Loucy (cell line): ENCODE data around the gene RBBP5.

Source experiments
- H2AFZ ChIP-seq: fragments of 200-600 bp; sonication (generic); 2 replicates; pipeline ENCODE4 v1.6.0; 2016; ENCODE audit warnings: antibody characterized with exemption, mild to moderate bottlenecking, low read length, moderate library complexity
- H3F3A ChIP-seq: fragments of 200-600 bp; 2 replicates; pipeline ENCODE4 v1.6.0; 2016; ENCODE audit warnings: antibody characterized with exemption, low read depth, mild to moderate bottlenecking
- H3K27me3 ChIP-seq: fragments of 200-600 bp; sonication (generic); 2 replicates; pipeline ENCODE4 v1.6.1; 2014; ENCODE audit warnings: low read length, mild to moderate bottlenecking; ENCODE audit not compliant: insufficient read depth, poor library complexity, severe bottlenecking
- H3K36me3 ChIP-seq: fragments of 200-600 bp; sonication (generic); 2 replicates; pipeline ENCODE4 v1.6.1; 2016; ENCODE audit warnings: low read length; ENCODE audit not compliant: insufficient read depth
- H3K4me1 ChIP-seq: fragments of 200-600 bp; sonication (generic); 2 replicates; pipeline ENCODE4 v1.5.1; 2014; ENCODE audit warnings: low read length, mild to moderate bottlenecking; ENCODE audit not compliant: insufficient read depth, poor library complexity, severe bottlenecking
- H3K4me2 ChIP-seq: fragments of 200-600 bp; sonication (generic); 2 replicates; pipeline ENCODE4 v1.6.0; 2014; ENCODE audit warnings: antibody characterized with exemption, low read length, low read depth, mild to moderate bottlenecking; ENCODE audit not compliant: poor library complexity, severe bottlenecking
- H3K4me3 ChIP-seq: fragments of 200-600 bp; sonication (generic); 2 replicates; pipeline ENCODE4 v1.5.1; 2014; ENCODE audit warnings: low read length, mild to moderate bottlenecking, mixed read lengths; ENCODE audit not compliant: poor library complexity, severe bottlenecking
- H3K79me2 ChIP-seq: fragments of 200-600 bp; sonication (generic); 2 replicates; pipeline ENCODE4 v1.6.1; 2014; ENCODE audit warnings: low read length; ENCODE audit not compliant: insufficient read depth
- H3K9ac ChIP-seq: fragments of 200-600 bp; sonication (generic); 2 replicates; pipeline ENCODE4 v1.6.0; 2014; ENCODE audit warnings: mild to moderate bottlenecking, low read depth, low read length, moderate library complexity; ENCODE audit not compliant: poor library complexity, severe bottlenecking
- H3K9me2 ChIP-seq: fragments of 200-600 bp; sonication (generic); replicated peaks from 2 replicates; pipeline ENCODE4 v1.6.1; 2016; ENCODE audit warnings: low read depth, low read length, mixed read lengths
- H3K9me3 ChIP-seq: fragments of 200-600 bp; sonication (generic); 2 replicates; pipeline ENCODE4 v1.6.1; 2014; ENCODE audit warnings: mild to moderate bottlenecking, antibody characterized with exemption, low read length, low read depth; ENCODE audit not compliant: insufficient read depth
- H4K20me1 ChIP-seq: fragments of 200-600 bp; sonication (generic); 2 replicates; pipeline ENCODE4 v1.6.0; 2014; ENCODE audit warnings: antibody characterized with exemption, low read length, mild to moderate bottlenecking; ENCODE audit not compliant: insufficient read depth, poor library complexity, severe bottlenecking
- EZH2phosphoT487 ChIP-seq: fragments of 200-600 bp; IDR thresholded peaks from 2 replicates; pipeline ENCODE4 v1.6.1; 2018; ENCODE audit warnings: antibody characterized with exemption, mild to moderate bottlenecking, moderate library complexity, borderline replicate concordance
- TF ChIP-seq, protein P1 (sequence below): fragments of 200-600 bp; sonication (generic); conservative IDR thresholded peaks from 2 replicates; pipeline ENCODE4 v1.5.1; 2014; ENCODE audit warnings: mild to moderate bottlenecking, antibody characterized with exemption, low read length

The RBBP5 gene

DNA sequence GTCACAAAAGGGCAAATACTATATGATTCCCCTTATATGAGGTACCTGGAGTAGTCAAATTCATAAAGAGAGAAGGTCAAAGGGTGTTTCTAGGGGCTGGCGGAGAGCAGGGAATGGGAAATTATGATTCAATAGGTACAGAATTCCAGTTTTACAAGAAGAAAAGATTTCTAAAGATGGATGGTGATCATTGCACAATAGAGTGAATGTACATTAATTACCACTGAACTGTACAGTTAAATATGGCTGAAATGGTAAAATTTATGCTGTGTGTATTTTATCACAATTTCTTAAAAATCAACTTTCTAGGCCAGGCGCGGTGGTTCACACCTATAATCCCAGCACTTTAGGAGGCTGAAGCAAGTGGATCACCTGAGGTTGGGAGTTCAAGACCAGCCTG, 19.4 kb downstream of the RBBP5 start:
- Histone ChIP-seq H3F3A (no peaks in the 10 kb centered on the region), H3K9me3 (no peaks in the 10 kb centered on the region), H3K9me2 (no peaks in the 10 kb centered on the region), H3K4me1 (no peaks in the 10 kb centered on the region), H2AFZ (no peak overlapping the region), H3K4me3 (no peak overlapping the region), H3K79me2 (no peaks in the 10 kb centered on the region; the same call in 1 of the 2 replicates), H3K4me2 (no peak overlapping the region), H3K27me3 (no peaks in the 10 kb centered on the region), H3K36me3 (peaks cover 86% of the 10 kb centered on the region), H3K9ac (no peak overlapping the region), H4K20me1 (no peaks in the 10 kb centered on the region)
- TF ChIP-seq, protein P1, sequence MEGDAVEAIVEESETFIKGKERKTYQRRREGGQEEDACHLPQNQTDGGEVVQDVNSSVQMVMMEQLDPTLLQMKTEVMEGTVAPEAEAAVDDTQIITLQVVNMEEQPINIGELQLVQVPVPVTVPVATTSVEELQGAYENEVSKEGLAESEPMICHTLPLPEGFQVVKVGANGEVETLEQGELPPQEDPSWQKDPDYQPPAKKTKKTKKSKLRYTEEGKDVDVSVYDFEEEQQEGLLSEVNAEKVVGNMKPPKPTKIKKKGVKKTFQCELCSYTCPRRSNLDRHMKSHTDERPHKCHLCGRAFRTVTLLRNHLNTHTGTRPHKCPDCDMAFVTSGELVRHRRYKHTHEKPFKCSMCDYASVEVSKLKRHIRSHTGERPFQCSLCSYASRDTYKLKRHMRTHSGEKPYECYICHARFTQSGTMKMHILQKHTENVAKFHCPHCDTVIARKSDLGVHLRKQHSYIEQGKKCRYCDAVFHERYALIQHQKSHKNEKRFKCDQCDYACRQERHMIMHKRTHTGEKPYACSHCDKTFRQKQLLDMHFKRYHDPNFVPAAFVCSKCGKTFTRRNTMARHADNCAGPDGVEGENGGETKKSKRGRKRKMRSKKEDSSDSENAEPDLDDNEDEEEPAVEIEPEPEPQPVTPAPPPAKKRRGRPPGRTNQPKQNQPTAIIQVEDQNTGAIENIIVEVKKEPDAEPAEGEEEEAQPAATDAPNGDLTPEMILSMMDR, result no peak
- TF ChIP-seq EZH2phosphoT487, result no peak

DNA sequence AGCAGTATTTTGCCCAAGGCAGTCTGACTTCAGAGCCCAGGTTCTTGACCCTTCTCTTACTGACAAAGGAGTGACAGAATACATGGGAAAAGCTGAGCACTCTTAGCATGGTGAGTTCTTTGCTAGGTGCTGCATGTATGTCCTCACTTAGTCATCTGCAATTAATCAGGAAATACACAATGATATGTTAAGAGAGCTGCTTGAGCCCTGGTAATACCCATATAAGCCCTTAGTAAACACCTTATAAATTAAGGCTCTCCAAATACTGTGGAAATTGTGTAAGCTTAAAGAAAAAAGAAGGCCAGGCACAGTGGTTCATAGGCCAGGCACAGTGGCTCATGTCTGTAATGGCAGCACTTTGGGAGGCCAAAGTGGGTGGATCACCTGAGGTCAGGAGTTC, 23.5 kb downstream of the RBBP5 start:
- no peaks in the 10 kb centered on the region for H3F3A ChIP-seq
- no peaks in the 10 kb centered on the region for H3K9me3 ChIP-seq
- no peaks in the 10 kb centered on the region for H3K27me3 ChIP-seq
- TF ChIP-seq, protein P1, result no peak
- TF ChIP-seq EZH2phosphoT487, result no peak
- H4K20me1 ChIP-seq, result no peaks in the 10 kb centered on the region
- H3K36me3 ChIP-seq, result peaks cover 91% of the 10 kb centered on the region
- no peaks in the 10 kb centered on the region for H3K9me2 ChIP-seq
- no peaks in the 10 kb centered on the region for H3K79me2 ChIP-seq
- H3K9ac ChIP-seq, result no peak overlapping the region
- no peak overlapping the region for H3K4me3 ChIP-seq
- H3K4me1 ChIP-seq, result no peaks in the 10 kb centered on the region
- H2AFZ ChIP-seq, result no peak overlapping the region
- H3K4me2 ChIP-seq, result no peak overlapping the region

DNA sequence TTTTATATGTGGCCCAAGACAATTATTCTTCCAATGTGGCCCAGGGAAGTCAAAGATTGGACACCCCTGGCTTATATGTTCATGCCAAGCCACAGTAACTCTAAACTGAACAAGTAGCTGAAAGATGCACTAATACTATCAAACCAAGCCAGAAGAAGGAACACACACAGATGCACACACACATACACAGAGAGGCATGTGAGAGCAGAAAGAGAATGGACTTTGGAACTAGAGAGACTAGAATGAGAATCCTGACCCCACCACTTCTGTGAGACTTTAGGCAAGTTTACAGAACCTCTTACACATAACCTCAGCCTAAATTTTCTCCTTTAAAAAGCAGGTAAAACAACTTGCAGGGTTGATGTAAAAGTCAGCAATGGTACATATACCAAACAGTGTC, 26.4 kb downstream of the RBBP5 start:
- no peaks in the 10 kb centered on the region for H4K20me1 ChIP-seq
- H3K36me3 ChIP-seq, result peaks cover 90% of the 10 kb centered on the region
- no peak overlapping the region for H3K4me2 ChIP-seq
- TF ChIP-seq EZH2phosphoT487, result no peak
- TF ChIP-seq, protein P1, result no peak
- H3K4me1 ChIP-seq, result no peaks in the 10 kb centered on the region
- H2AFZ ChIP-seq, result no peak overlapping the region
- H3K9me3 ChIP-seq, result no peaks in the 10 kb centered on the region
- H3K4me3 ChIP-seq, result no peak overlapping the region
- no peaks in the 10 kb centered on the region for H3K27me3 ChIP-seq
- no peak overlapping the region for H3K9ac ChIP-seq
- H3K9me2 ChIP-seq, result no peaks in the 10 kb centered on the region
- H3K79me2 ChIP-seq, result no peaks in the 10 kb centered on the region
- H3F3A ChIP-seq, result no peaks in the 10 kb centered on the region
